ENCODE measurements around the gene PFAS. TPM values are rescaled to one million over a fixed set of nuclear protein-coding genes. Genes with fewer than 3 reads are reported as not detected.
A peak's percentile ranks its signal among the peaks of the same experiment; 100 is the strongest.

PFAS gene
- total RNA-seq, 4 donors from 2014 or later: 10.8 to 28.9 (median 16.0) TPM

DNA sequence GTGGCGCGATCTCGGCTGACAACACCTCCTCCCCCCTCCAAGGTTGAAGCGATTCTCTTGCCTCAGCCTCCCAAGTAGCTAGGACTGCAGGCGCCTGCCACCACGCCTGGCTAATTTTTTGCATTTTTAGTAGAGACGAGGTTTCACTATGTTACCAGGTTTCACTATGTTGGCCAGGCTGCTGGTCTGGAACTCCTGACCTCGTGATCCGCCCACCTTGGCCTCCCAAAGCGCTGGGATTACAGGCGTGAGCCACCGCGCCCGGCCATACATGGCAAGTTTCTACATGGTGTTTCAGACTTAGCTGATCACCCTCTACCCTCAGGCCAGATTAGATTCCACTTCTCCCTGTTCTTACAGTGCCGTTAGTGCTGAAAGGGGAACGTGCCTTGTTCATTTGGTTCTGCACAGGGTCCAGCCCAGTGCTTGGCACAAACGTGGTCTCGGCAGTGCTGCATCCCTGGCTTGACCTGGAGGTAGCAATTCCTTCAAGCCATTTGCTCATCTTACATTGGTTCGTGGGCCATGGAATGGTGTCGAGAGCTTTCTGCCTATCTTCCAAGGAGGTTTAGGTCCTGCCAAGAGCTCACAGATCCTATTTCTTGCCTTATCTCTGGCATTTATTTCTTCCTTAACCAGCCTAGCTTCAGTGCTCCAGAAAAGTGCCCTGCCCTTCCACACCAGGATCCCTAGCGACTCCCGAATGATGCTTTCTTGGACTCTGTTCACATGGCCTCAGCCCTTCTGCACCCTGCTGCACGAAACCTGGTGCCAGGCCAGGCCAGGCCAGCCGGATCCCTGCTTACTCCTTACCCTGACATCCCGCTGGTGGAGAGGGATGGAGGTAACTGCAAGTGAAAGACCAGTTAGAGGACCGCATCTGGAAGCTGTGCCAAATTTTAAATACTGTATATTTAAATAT, 23.9 kb upstream of the PFAS start:
- 89 to 100% methylated on average over 2 to 14 of the region's 26 CpGs for WGBS, 2 donors (ENCODE audit: low coverage in 1 of 2)

DNA sequence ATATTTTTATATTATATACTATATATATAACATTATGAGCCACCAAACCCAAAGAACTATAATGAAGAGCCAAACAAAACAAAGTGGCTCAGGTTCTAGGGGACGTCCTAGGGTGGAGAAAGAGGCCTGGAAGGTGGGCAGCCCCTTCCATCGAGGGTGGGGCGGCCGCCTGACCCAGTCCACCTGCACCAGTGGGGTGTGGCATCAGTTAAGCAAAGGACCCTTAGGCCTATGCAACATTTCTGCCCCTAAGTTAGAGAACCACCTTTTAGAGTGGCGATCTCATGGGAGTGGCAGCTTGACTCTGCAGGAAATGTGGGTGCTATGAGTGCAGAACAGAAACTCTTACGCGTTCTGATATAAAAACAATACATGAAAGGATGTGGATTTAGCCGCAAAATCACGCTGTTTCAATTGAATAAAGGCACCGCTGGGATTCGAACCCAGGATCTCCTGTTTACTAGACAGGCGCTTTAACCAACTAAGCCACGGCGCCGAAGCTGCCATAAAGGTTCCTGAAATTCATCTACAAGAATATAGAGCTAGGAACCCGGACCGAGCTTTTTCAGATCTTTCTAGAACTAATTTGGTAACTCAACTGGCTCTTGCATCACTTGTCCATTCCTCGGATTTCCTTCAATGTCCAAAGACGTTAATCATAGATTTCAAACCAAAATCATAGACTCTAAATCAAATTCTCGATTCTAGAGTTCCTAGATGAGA, 23.1 kb upstream of the PFAS start:
- H3K4me3 ChIP-seq: peak overlapping the region in 1 of 2 donors; percentile 40
- no peaks in the 10 kb centered on the region for H3K9me3 ChIP-seq
- H3K27ac ChIP-seq: peak overlapping the region; percentile 24 to 77 (median 76)
- WGBS, 2 donors (ENCODE audit: low coverage in 1 of 2): 19 to 42% methylated on average over 12 to 15 of the region's 20 CpGs
- peaks cover 0 to 52% (median 15%) of the 10 kb centered on the region in 3 donors for H3K4me1 ChIP-seq
- H3K36me3 ChIP-seq: peaks cover 0 to 39% of the 10 kb centered on the region in 2 donors
- H3K27me3 ChIP-seq: no peaks in the 10 kb centered on the region
- TF ChIP-seq, protein P1, sequence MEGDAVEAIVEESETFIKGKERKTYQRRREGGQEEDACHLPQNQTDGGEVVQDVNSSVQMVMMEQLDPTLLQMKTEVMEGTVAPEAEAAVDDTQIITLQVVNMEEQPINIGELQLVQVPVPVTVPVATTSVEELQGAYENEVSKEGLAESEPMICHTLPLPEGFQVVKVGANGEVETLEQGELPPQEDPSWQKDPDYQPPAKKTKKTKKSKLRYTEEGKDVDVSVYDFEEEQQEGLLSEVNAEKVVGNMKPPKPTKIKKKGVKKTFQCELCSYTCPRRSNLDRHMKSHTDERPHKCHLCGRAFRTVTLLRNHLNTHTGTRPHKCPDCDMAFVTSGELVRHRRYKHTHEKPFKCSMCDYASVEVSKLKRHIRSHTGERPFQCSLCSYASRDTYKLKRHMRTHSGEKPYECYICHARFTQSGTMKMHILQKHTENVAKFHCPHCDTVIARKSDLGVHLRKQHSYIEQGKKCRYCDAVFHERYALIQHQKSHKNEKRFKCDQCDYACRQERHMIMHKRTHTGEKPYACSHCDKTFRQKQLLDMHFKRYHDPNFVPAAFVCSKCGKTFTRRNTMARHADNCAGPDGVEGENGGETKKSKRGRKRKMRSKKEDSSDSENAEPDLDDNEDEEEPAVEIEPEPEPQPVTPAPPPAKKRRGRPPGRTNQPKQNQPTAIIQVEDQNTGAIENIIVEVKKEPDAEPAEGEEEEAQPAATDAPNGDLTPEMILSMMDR (IDR thresholded peaks at IDR 0.05): no peak
- no peak for TF ChIP-seq EP300 (IDR thresholded peaks at IDR 0.05)
- no peak for TF ChIP-seq POLR2A (IDR thresholded peaks at IDR 0.05)
- no peak for TF ChIP-seq POLR2AphosphoS5 (IDR thresholded peaks at IDR 0.05)
- no peak for ATAC-seq

More for the DNA sequence above, 23.9 kb upstream of the PFAS start:
- H3K4me1 ChIP-seq: peaks cover 0 to 57% (median 17%) of the 10 kb centered on the region in 3 donors
- H3K4me3 ChIP-seq: no peak overlapping the region
- H3K27me3 ChIP-seq: no peaks in the 10 kb centered on the region
- no peaks in the 10 kb centered on the region for H3K9me3 ChIP-seq
- peaks cover 0 to 30% of the 10 kb centered on the region in 2 donors for H3K36me3 ChIP-seq
- ATAC-seq: no peak
- TF ChIP-seq POLR2A (IDR thresholded peaks at IDR 0.05) (no peak), EP300 (IDR thresholded peaks at IDR 0.05) (no peak), POLR2AphosphoS5 (IDR thresholded peaks at IDR 0.05) (no peak)
- TF ChIP-seq, protein P1 (IDR thresholded peaks at IDR 0.05): no peak
- H3K27ac ChIP-seq: peak overlapping the region in 3 of 4 donors; percentile 3 to 77 (median 12)

DNA sequence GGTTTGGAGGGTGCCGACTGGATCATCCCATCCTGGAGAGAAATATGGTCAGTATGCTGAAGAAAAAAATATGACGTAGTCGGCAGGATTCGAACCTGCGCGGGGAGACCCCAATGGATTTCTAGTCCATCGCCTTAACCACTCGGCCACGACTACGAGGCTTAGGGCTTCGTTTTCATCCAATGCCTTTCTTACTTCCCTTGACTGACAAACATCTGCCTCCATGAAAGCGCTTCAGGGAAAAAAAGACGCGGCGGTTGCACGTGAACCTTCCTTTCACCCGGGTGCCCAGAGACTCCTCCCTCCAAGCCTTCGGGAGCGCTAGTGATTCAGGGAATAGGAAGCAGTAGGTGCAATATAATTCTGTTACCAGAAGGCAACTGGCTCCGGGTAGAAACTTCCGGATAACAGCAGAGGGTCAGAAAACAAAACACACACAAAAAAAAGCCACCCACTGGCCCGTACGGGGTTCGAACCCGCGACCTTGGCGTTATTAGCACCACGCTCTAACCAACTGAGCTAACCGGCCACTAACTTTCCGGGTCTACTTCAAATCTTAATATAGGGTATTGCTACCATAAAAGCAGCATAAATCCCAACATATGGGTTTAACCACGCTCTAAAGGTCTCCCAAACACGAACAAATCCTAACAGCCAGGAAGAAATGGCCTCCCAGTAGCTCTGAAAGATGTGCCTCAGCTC, 22.4 kb upstream of the PFAS start:
- peaks cover 0 to 46% of the 10 kb centered on the region in 2 donors for H3K36me3 ChIP-seq
- no peaks in the 10 kb centered on the region for H3K9me3 ChIP-seq
- WGBS, 2 donors (ENCODE audit: low coverage in 1 of 2): 2 to 4% methylated on average over 14 to 31 of the region's 32 CpGs
- H3K4me3 ChIP-seq: peak overlapping the region; percentile 28 to 40
- ATAC-seq: peak; percentile 8
- H3K4me1 ChIP-seq: peaks cover 0 to 52% (median 15%) of the 10 kb centered on the region in 3 donors
- H3K27ac ChIP-seq: peak overlapping the region; percentile 24 to 77 (median 76)
- H3K27me3 ChIP-seq: no peaks in the 10 kb centered on the region
- TF ChIP-seq POLR2A (IDR thresholded peaks at IDR 0.05): no peak
- peak; percentile 49 for TF ChIP-seq POLR2AphosphoS5 (IDR thresholded peaks at IDR 0.05)

DNA sequence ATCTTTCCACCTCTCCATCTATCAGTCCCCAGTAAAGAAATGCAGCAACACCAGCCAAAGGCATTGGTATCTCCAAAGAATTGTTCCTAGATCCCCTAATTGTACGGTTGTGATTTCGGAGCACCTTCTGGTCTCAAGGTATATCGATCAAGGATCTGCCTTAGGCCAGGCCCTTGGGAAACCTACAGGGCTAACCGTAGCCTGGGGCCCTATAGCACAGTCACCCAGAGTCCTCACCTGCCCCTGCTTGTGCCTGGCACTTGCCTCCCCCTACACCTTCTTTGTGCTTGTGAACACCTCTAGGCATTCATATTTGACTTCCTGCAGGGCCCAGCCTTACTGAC, 21.9 kb upstream of the PFAS start:
- no peak for TF ChIP-seq EP300 (IDR thresholded peaks at IDR 0.05)
- Histone ChIP-seq H3K36me3 (peaks cover 0 to 51% of the 10 kb centered on the region in 2 donors), H3K9me3 (no peaks in the 10 kb centered on the region), H3K4me1 (peaks cover 0 to 50% (median 15%) of the 10 kb centered on the region in 3 donors), H3K27me3 (no peaks in the 10 kb centered on the region), H3K27ac (peak overlapping the region; percentile 24 to 77 (median 76)), H3K4me3 (peak overlapping the region in 1 of 2 donors; percentile 40)
- WGBS, 2 donors (ENCODE audit: low coverage in 1 of 2): 81 to 86% methylated on average over 4 of the region's 4 CpGs
- ATAC-seq: no peak

DNA sequence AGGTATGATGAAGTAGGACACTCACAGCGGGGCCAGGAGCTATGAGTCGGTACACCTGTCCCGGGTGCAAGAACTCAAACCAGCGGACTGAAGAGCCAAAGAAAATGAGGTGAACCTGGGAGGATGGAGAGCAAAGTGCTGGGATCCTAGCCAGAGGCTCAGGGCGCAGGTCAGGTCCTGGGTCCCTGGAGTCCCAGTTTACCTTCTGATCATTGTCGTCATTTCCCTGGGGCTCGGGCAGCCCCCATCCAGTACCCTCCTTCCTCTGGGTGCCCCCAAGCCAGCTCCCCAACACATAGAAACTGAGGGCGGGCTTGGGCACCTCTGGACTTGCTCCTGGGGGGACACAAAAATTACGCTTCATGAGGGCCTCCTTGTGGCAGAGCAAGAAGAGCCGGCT, 17.4 kb upstream of the PFAS start:
- H3K36me3 ChIP-seq: peaks cover 0 to 96% of the 10 kb centered on the region in 2 donors
- 85 to 92% methylated on average over 4 to 5 of the region's 10 CpGs for WGBS, 2 donors (ENCODE audit: low coverage in 1 of 2)
- no peak for ATAC-seq
- no peak overlapping the region for H3K4me3 ChIP-seq
- H3K9me3 ChIP-seq: no peaks in the 10 kb centered on the region
- peaks cover 0 to 8% (median 5%) of the 10 kb centered on the region in 3 donors for H3K4me1 ChIP-seq
- no peak for TF ChIP-seq POLR2A (IDR thresholded peaks at IDR 0.05)
- TF ChIP-seq, protein P1 (IDR thresholded peaks at IDR 0.05): no peak
- TF ChIP-seq EP300 (IDR thresholded peaks at IDR 0.05): no peak
- no peak for TF ChIP-seq POLR2AphosphoS5 (IDR thresholded peaks at IDR 0.05)
- no peak overlapping the region for H3K27ac ChIP-seq
- no peaks in the 10 kb centered on the region for H3K27me3 ChIP-seq

Data from gastroesophageal sphincter (tissue), 4 donors.